ENCODE measurements around the gene ADH1B.
"Not testable (repeated sequence)": the region's sequence is repeated elsewhere in the genome, so short reads cannot be mapped to it uniquely, and the experiment has no call there.

ADH1B gene

GRCh38 chr4:99317811-99318210 is 3.4 kb downstream of the ADH1B start:
- not testable (repeated sequence) for DNase-seq

- DNase-seq: no peak
These were observed 3.8 kb downstream of the ADH1B start for GRCh38 chr4:99317354-99317753.

GRCh38 chr4:99315839-99316238 is 5.4 kb downstream of the ADH1B start:
- DNase-seq: no peak

- DNase-seq: no peak
These were observed 7.0 kb downstream of the ADH1B start for GRCh38 chr4:99314211-99314610.

- DNase-seq: no peak
These were observed 10.8 kb downstream of the ADH1B start for GRCh38 chr4:99310389-99310788.

GRCh38 chr4:99305638-99306400 is 15.4 kb downstream of the ADH1B start:
- no peak for DNase-seq

- DNase-seq: no peak
These were observed 19.6 kb downstream of the ADH1B start for GRCh38 chr4:99301376-99302164.

GRCh38 chr4:99300934-99301333 is 20.3 kb downstream of the ADH1B start:
- DNase-seq: no peak

GRCh38 chr4:99293357-99293756 is 27.8 kb downstream of the ADH1B start:
- peak; percentile 56 for DNase-seq

- no peak for DNase-seq
These were observed 30.1 kb downstream of the ADH1B start, which contains the start of gene ADH1A for GRCh38 chr4:99290848-99291786. Gene ADH1A, minus strand, starts transcription at chr4:99290985. Its CDS starts 71 bp downstream, at chr4:99290914.

- no peak for DNase-seq
These were observed 35.8 kb downstream of the ADH1B start for GRCh38 chr4:99285387-99285786.

- no peak for DNase-seq
These were observed 38.5 kb downstream of the ADH1B start for GRCh38 chr4:99282731-99283130.

GRCh38 chr4:99281261-99281660 is 39.9 kb downstream of the ADH1B start:
- no peak for DNase-seq

GRCh38 chr4:99276417-99276816 is 44.8 kb downstream of the ADH1B start:
- no peak for DNase-seq

- no peak for DNase-seq
These were observed 45.3 kb downstream of the ADH1B start for GRCh38 chr4:99275885-99276284.

- DNase-seq: no peak
These were observed 46.2 kb downstream of the ADH1B start for GRCh38 chr4:99275050-99275449.

- no peak for DNase-seq
These were observed 47.5 kb downstream of the ADH1B start for GRCh38 chr4:99273704-99274103.

- DNase-seq: no peak
These were observed 56.3 kb downstream of the ADH1B start for GRCh38 chr4:99264927-99265326.

Measured in islet precursor cell (in vitro differentiated cells).